Keratinocyte (primary cell): ENCODE measurements around the gene PACSIN2.

ENCODE experiments used
- EZH2 ChIP-seq: IDR thresholded peaks from one replicate; pipeline ENCODE4 v1.6.1; 2012; ENCODE audit warnings: inconsistent platforms, mild to moderate bottlenecking, low read length, moderate library complexity
- TF ChIP-seq, protein P1 (sequence below), 3 experiments: IDR thresholded peaks in 1 of 3; conservative IDR thresholded peaks in 1 of 3; optimal IDR thresholded peaks in 1 of 3; 2 replicates in 2 of 3; 3 replicates in 1 of 3; pipeline versions ENCODE3 to v1.5.1; 2011; ENCODE audit warnings: low read length in 3 of 3, mild to moderate bottlenecking in 3 of 3, moderate library complexity in 2 of 3, control low read depth in 1 of 3, inconsistent platforms in 1 of 3; ENCODE audit not compliant: insufficient read depth in 2 of 3; ENCODE audit errors: extremely low read depth in 1 of 3

DNA sequence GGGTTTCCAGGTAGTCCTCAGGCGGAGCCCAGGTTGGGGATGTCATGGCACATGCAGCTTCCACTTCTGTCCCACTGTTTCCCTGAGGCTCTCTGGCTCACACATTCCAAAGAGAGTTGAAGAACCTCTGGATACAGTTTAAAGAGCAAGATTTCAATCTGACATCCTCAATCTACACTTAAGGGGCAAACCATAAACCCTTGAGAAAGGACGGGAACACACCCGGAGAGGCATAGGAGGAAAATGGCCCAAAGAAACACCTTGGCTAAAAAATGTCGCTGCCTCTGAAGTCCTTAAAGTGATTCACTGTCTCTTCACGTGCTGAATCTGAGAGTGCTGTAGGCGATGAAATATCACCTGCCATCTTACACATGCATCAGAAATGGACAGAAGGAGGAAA lies 87.0 kb downstream of the PACSIN2 start:
- TF ChIP-seq, protein P1, sequence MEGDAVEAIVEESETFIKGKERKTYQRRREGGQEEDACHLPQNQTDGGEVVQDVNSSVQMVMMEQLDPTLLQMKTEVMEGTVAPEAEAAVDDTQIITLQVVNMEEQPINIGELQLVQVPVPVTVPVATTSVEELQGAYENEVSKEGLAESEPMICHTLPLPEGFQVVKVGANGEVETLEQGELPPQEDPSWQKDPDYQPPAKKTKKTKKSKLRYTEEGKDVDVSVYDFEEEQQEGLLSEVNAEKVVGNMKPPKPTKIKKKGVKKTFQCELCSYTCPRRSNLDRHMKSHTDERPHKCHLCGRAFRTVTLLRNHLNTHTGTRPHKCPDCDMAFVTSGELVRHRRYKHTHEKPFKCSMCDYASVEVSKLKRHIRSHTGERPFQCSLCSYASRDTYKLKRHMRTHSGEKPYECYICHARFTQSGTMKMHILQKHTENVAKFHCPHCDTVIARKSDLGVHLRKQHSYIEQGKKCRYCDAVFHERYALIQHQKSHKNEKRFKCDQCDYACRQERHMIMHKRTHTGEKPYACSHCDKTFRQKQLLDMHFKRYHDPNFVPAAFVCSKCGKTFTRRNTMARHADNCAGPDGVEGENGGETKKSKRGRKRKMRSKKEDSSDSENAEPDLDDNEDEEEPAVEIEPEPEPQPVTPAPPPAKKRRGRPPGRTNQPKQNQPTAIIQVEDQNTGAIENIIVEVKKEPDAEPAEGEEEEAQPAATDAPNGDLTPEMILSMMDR (optimal IDR thresholded peaks at IDR 0.05 in 1 of 3, IDR thresholded peaks at IDR 0.05 in 1 of 3, conservative IDR thresholded peaks at IDR 0.05 in 1 of 3; ENCODE audit: extremely low read depth in 1 of 3, insufficient read depth in 2 of 3, low read length in 3 of 3), result no peak
- TF ChIP-seq EZH2, result no peak
